Fibroblast of skin of left quadriceps (primary cell): ENCODE data around the gene ST3GAL4.

Source experiments
- DNase-seq, 2 experiments: peaks; one replicate each; pipeline ENCODE4 v3.0.0-alpha.2; 2013; ENCODE audit warnings: low read depth in 2 of 2

ST3GAL4 gene

DNA sequence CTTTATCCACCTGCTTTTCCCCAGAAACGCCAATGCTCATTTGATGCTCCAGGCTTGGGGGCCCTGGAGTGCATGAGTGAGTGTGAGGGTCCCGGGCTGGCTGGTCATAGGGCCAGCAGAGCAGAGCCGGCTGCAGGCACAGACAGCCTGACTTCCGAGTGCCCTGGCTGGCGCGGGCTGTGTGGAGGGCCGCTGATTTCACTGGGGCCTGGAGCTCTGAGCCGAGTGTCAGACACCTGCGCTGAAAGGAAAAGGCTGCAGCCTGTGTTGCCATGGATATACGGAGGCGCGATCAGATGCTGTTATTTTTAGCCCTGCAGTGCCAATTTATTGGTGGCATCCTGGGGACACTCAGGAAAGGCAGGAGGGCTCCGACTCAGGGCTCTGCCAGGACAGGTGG lies 87.6 kb downstream of the ST3GAL4 start:
- DNase-seq: no peak

DNA sequence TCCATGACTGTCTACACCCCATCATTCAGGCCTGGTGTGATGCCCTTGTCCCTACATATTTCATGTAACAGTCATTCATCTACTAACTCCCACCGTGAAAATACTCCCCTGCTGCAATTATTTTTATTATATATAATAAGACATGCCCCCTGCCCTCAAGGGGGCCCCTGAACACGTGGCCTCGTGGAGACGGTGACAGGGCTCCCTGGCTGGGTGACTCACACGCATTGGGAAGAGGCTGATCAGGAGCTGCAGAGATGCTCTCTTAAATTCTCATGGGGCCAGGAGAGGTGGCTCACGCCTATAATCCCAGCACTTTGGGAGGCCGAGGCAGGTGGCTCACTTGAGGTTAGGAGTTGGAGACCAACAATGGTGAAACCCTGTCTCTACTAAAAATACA lies 88.6 kb downstream of the ST3GAL4 start:
- no peak for DNase-seq

DNA sequence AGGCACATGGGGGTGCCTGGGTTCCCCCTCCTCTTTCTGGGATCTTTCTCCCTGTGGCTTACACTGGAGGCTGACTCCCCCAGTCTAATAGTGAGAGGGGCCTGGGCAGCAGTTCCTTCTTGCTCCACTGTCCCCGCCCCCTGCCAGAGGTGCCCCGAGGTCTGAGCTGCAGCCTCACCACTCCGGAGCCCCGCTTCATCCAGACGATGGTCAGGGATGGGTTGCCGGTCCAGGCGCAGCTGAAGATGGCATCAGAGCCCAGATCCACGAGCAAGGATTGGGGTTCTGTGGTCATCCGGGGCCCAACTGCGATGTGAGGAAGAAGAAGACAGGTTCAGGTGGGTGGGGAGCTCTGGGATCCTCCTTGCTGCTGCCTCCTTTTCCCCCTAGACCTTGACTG lies 91.1 kb downstream of the ST3GAL4 start:
- no peak for DNase-seq

DNA sequence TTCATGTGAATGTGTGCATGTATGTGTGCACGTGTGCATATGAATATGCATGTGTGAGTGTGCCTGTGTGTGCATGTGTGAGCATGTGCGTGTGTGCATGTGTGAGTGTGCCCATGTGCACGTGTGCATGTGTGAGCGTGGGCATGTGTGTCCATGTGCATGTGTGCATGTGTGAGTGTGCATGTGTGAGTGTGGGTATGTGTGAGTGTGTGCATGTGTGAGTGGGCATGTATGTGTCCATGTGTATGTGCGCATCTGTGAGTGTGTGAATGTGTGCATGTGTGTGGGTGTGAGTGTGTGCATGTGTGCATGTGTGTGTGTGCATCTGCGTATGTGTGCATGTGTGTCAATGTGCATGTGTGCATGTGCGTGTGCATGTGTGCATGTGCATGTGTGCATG lies 94.7 kb downstream of the ST3GAL4 start:
- no peak for DNase-seq

DNA sequence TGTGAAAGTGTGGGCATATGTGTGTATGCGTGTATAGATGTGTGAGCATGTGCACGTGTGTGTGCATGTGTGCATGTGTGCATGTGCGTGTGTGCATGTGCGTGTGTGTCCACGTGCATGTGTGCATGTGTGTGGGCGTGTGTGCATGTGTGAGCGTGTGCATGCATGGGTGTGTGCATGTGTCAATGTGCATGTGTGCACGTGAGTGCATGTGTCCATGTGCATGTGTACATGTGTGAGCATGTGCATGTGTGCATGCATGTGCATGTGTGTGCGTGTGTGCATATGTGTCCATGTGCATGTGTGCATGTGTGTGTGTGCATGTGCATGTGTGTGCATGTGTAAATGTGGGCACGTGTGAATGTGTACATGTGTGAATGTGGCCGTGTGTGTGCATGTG lies 95.3 kb downstream of the ST3GAL4 start:
- no peak for DNase-seq

DNA sequence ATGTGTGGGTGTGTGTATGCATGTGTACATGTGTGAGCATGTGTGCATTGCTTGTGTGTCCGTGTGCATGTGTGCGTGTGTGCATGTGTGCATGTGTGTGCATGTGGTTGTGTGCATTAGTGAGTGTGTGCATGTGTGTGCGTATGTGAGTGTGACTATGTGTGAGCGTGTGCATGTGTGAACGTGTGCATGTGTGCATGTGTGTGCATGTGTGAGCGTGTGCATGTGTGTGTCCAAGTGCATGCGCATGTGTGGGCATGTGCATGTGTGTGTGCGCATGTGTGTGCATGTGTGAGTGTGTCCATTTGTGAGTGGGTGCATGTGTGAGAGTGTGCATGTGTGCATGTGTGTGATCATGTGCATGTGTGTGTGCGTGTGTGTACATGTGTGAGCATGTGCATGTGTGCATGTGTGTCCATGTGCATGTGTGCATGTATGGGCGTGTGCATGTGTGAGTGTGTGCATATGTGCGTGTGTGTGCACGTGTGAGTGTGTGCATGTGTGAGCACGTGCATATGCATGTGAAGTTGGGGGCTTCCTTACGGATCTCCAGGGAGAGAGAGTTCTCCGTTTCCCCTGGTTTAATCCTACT lies 95.8 kb downstream of the ST3GAL4 start:
- DNase-seq: no peak

DNA sequence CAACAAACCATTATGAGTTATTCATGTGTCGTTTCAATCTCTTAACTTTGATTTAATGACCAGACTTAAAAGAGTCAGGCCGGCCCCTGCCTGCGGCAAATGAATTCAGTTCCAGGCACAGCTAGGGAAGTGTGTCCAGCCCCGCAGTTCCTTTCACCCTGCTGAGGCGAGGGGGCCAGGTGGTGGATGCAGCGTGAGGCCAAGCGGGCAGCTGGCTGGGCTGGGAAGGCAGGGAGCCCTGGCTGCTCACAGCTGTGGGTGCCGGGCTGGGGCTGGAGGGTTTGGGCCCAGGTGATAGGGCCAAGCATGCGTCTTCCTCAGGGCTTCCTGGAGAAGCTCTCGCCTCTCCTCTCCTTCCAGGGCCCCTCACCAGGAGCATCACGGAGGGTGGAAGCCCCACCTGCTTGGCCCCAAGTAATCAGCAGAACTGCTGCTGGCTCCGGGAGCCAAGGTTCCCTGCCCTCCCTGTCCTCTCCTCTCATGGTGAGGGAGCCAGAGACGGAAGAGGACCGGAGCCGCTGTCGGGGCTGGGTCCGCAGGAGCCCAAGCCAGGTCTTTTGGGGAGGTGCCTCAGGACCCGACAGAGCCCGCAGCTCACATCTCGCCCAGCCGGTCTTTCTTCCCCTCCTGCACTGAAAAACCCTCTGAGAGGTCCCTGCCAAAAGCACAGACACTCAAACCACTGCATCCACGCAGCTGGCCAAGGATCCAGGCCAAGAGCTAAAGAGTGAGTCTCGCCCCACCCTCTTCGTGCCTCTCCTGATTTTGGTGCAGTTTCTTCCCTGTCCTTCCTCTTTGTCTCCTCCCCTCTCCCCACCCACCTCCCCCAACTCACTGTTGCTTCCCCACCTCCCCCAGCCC lies 97.0 kb downstream of the ST3GAL4 start:
- DNase-seq: no peak

DNA sequence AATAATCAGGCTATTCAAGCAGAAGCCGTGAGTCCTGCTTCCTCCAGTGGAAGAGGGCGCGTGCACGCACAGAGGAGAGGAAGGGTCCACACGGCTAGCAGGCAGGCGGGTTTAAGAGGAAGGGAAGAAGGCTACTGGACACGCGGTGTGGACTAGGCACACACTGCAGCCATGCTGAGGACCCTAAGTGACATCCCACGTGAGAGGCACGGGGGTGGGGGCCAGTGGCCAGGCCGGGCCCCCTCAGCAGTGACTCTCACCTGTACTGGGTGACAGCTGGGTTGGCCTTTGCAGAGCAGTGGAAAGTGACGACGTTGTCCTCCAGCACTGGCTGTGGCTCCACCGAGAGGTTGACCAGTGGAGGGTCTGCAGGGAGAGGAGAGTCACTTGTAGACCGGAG lies 100.6 kb downstream of the ST3GAL4 start:
- no peak for DNase-seq

DNA sequence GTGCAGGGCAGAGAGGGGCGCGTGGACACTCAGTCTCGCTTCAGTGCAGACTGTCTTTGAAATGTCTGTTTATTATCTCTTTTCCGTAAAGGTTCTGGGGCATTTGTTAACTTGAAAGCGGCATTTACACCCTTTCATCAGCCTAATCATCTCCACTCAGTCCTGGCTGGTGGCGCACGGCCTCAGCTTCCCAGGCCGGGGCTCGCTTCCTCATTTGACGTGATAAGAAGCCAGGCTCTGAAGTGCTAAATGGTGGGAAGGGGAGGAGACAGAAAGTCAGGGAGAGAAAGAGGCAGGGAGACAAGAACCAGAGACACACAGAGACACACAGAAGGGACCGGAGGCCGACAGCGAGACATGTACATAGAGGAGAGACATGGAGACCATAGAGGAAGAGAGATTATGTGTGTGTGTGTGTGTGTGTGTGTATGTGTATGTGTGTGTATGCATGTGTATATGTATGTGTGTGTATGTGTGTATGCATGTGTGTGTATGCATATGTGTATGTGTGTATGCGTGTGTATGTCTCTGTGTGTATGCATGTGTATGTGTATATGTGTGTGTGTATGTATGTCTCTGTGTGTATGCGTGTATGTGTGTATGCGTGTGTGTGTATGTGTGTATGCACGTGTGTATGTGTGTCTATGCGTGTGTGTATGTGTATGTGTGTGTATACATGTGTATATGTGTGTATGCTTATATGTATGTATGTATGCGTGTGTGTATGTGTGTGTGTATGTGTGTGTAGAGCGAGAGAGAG lies 101.5 kb downstream of the ST3GAL4 start:
- DNase-seq: no peak

DNA sequence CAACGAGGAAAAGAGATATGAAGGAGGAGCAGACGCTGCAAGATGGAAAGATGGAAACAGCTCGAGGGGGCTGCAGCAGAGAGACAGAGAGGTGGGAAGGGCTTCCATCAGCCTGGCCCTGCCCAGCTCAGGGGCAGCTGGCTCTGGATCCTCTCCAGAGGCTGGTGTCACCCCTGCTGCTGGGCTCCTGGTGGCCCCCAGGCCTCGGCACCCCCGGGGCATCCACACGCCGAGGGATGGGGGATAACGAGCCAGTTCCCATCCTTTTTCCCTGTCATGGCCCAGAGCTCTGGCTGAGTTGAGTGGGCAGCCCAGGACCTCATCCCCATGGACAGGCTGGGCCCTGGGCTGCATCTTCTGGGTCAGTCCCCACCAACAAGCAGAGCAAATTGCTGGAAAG lies 102.3 kb downstream of the ST3GAL4 start:
- DNase-seq: no peak

DNA sequence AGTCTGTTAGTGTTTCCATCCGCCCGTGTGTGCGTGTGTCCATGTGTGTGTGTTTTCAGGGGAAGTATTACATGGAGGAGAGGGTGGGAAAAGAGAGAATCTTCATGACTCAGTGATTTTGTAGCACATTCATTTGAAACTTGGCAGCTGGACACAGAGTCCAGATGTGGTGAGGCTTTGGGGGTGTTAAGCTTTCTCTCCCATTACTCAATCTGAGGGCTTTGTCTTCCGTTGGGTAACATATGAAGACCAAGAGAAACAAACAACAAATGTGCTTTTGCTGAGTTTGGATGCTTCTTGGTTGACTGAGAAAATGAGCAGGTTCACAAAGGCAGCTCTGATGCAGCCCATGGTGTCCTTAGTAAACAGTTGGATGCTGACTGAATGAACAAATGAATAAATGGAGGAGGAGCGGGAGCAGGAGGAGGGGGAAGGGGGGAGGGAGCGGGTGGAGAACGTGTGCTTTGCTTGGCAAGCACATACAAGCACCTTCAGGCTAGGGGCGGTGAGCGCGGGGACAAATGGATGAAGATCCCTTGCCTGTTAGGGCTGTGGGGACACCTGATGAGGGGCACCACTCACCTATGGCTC lies 104.3 kb downstream of the ST3GAL4 start:
- peak; percentile 80 to 84 for DNase-seq

DNA sequence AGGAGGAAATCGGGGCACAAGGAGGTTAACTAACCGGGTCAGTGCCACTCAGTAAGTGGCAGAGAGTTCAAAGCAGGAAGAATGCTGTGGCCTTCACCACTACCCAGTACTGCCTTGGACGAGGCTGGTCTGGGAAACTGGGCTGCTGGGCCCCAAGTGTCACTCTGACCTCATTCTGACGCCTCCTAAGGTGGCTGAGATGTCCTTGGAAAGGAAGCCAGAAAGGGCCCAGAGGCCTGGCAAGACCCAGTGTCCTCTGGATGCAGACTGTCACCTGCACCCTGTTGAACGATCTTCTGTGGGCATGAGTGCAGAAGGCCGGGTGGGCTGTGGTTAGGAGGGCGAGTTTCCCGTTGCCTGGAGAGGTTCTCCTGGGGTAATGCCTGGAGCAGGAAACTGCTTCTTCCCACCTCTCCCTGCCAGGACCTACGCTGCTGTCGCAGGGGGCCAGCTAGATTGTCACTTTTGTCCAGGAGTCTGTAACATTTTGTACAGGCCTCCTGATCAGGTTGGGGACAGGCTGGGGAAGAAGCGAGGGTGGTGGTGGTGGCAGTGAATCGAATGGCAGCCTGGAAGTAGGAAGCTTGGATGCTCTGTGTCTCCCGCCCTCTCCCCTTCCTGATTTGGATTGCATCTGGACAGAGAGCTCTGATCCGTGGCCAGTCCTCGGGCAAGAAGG lies 105.1 kb downstream of the ST3GAL4 start:
- DNase-seq: no peak

DNA sequence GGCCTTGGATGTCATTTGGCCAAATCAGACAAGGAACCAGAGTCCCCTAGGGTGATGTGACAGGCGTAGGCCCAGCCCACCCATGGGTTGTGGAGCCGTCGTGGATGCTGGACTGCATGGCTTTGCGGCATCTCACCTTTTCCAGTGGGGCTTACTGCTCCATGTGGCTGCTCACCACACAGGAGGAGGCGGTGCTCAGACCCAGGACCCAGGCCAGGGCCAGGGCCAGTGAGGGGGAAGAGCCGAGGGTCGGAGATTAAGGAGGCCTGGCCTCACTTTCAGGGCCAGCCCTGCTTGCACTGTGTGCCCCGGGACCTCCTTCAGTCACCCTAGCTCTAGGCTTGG lies 105.6 kb downstream of the ST3GAL4 start:
- DNase-seq: no peak

DNA sequence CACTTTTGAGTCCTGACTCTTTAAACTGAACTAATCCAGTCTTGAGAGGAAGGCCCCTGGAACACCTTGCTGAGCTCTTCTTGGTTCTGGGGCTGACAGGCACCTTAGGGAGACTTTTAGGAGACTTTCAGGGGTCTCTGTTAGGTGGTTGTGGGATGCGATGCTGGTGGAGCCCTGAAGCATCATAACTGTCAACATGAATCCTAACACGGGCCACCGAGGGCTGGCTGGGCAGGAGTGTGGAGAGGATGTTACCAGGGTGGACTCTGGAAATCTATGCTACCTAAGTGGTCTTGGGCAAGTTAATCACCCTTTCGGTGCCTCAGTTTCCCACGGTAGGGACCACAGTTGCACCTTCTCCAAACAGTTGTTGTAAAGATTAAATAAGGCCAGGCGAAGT lies 106.5 kb downstream of the ST3GAL4 start:
- no peak for DNase-seq

DNA sequence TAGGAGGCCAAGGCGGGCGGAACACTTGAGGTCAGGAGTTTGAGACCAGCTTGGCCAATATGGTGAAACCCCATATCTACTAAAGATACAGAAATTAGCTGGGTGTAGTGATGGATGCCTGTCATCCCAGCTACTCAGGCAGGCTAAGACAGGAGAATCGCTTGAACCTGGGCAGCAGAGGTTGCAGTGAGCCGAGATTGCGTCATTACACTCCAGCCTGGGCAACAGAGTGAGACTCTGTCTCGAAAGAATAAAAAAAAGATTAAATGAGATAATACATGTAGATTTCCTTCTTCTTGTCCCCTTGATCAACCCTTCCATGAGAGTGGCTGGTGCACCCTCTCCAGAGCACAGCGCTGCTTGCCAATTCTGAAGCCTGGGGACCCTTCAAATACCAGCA lies 106.9 kb downstream of the ST3GAL4 start:
- DNase-seq: no peak
